Transverse colon (tissue), 4 donors: ENCODE data around the gene NAT10. TPM values are rescaled to one million over a fixed set of nuclear protein-coding genes. Genes with fewer than 3 reads are reported as not detected.

ENCODE experiments used
- DNase-seq: peaks from one replicate; pipeline ENCODE4 v3.0.0-alpha.2; 2019
- H3K27ac ChIP-seq, 4 donors: fragments of 200-600 bp; sonication (generic); 2 replicates each; pipeline ENCODE4 v1.5.1; 2016 to 2018; ENCODE audit warnings: inconsistent platforms in 4 of 4
- H3K27me3 ChIP-seq: fragments of 200-600 bp; sonication (generic); 2 replicates; pipeline ENCODE4 v1.5.1; 2017; ENCODE audit warnings: inconsistent platforms
- H3K36me3 ChIP-seq, 4 donors: fragments of 200-600 bp; sonication (generic); 2 replicates each; pipeline ENCODE4 v1.5.1; 2017 to 2019; ENCODE audit warnings: inconsistent platforms in 4 of 4
- H3K4me1 ChIP-seq, 4 donors: fragments of 200-600 bp; sonication (generic); 2 replicates each; pipeline ENCODE4 v1.5.1; 2017 to 2020; ENCODE audit warnings: inconsistent platforms in 4 of 4
- H3K4me3 ChIP-seq, 4 donors: fragments of 200-600 bp; sonication (generic); 1 replicate in 1 of 4; 2 replicates in 3 of 4; pipeline versions ENCODE4 v1.5.1 to v1.6.1; 2017 to 2019; ENCODE audit warnings: inconsistent platforms in 4 of 4
- H3K9me3 ChIP-seq, 2 donors: fragments of 200-600 bp; sonication (generic); 2 replicates each; pipeline ENCODE4 v1.5.1; 2017 to 2019; ENCODE audit warnings: inconsistent platforms in 2 of 2
- CTCF ChIP-seq, 5 experiments: fragments of 200-600 bp in 3 of 5; fragments of 450-650 bp in 2 of 5; sonication (generic) in 3 of 5; IDR thresholded peaks; 1 replicate in 2 of 5; 2 replicates in 3 of 5; pipeline ENCODE4 v1.5.1; 2016 to 2017; ENCODE audit warnings: antibody characterized with exemption in 5 of 5, inconsistent platforms in 3 of 5, mild to moderate bottlenecking in 2 of 5, moderate library complexity in 1 of 5
- EP300 ChIP-seq: sonication (generic); formaldehyde crosslinking; IDR thresholded peaks from one replicate; pipeline ENCODE4 v1.6.1; 2017; ENCODE audit warnings: antibody characterized with exemption, low read depth
- POLR2A ChIP-seq: fragments of 450-650 bp; IDR thresholded peaks from one replicate; pipeline ENCODE4 v1.6.1; 2016; ENCODE audit warnings: antibody characterized with exemption, mild to moderate bottlenecking, moderate library complexity
- POLR2AphosphoS5 ChIP-seq, 3 donors: sonication (generic); formaldehyde crosslinking; IDR thresholded peaks; one replicate each; pipeline ENCODE4 v1.6.1; 2016; ENCODE audit warnings: antibody characterized with exemption in 3 of 3
- WGBS, 2 donors: methylation state at CpG; one replicate each; pipeline ENCODE4 v1.1.5; 2018; ENCODE audit warnings: low coverage in 1 of 2; 5-methylcytosine and 5-hydroxymethylcytosine counted together
- in situ Hi-C, 4 donors: fragments of 200-750 bp; cut with MboI; loops; one replicate each; pipeline versions ENCODE4 v1.15.0 to v1.15.1; 2017; ENCODE audit warnings: low sequenced_read_pairs in 3 of 4, low pct_ligation_motif_present in 1 of 4, low pct_unique_long_range_greater_than_20kb in 1 of 4
- intact Hi-C: fragments of 100-400 bp; cut with DNase I; formaldehyde crosslinking; loops from one replicate; pipeline ENCODE4 v1.15.1; 2023; ENCODE audit warnings: low total_unique reads
- total RNA-seq, 4 donors: library from RNA; depleted of rRNA; stranded (reverse); fragments of >200 nt; gene quantifications; one replicate each; pipeline ENCODE4 v1.1.0, GENCODE V29; 2016

Gene NAT10
- total RNA-seq, 4 donors from 2014 or later = 16.0 to 40.6 (median 26.9) TPM

DNA sequence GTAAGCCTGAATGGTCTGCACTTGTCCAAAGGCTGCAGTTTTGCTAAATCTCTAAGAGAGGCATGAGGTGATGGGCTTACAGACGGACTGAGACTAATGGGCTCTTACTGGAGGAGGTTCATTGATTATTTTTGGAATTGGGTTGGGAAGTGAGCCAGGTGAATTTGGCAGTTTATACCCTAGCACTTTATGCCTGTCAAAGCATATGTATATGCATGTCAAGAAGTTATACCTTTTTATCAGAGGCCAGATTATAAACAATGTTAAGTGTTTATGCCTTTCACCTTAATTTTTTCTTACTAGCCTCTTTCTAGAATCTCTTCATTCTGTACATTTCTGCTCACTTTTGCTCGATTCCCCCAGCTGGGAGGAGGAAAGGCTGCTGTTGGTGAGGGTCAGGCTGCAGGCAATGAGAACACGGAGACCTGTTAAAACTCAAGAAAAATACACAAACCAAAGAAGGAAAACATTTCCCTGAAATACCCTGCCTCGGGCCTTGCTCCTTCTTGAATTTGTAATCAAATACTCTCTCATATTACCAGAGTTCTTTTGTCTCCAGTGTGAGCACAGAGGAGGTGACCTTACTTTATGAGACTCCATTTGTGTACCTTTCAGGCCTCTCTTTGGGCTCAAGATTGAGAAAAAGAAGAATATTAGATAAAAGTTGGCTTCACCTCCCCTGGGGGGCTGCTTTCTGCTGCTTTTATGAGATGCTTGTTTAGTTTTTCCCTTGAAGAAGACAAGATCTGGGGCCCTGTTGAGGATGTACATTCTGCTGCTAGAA, 19.6 kb downstream of the NAT10 start:
- H3K36me3 ChIP-seq = peaks cover 0 to 70% (median 24%) of the 10 kb centered on the region in 4 donors
- H3K4me1 ChIP-seq = no peaks in the 10 kb centered on the region
- intact Hi-C loops (no loop called here), in situ Hi-C loops (no loop called here)
- H3K9me3 ChIP-seq = no peaks in the 10 kb centered on the region
- no peaks in the 10 kb centered on the region for H3K27me3 ChIP-seq
- no peak for TF ChIP-seq EP300
- TF ChIP-seq POLR2AphosphoS5 (IDR thresholded peaks at IDR 0.05) = no peak
- TF ChIP-seq POLR2A = no peak
- TF ChIP-seq CTCF (IDR thresholded peaks at IDR 0.05) = no peak
- DNase-seq = no peak
- no peak overlapping the region for H3K27ac ChIP-seq
- 67 to 73% methylated on average over 4 of the region's 4 CpGs for WGBS, 2 donors
- no peak overlapping the region for H3K4me3 ChIP-seq

DNA sequence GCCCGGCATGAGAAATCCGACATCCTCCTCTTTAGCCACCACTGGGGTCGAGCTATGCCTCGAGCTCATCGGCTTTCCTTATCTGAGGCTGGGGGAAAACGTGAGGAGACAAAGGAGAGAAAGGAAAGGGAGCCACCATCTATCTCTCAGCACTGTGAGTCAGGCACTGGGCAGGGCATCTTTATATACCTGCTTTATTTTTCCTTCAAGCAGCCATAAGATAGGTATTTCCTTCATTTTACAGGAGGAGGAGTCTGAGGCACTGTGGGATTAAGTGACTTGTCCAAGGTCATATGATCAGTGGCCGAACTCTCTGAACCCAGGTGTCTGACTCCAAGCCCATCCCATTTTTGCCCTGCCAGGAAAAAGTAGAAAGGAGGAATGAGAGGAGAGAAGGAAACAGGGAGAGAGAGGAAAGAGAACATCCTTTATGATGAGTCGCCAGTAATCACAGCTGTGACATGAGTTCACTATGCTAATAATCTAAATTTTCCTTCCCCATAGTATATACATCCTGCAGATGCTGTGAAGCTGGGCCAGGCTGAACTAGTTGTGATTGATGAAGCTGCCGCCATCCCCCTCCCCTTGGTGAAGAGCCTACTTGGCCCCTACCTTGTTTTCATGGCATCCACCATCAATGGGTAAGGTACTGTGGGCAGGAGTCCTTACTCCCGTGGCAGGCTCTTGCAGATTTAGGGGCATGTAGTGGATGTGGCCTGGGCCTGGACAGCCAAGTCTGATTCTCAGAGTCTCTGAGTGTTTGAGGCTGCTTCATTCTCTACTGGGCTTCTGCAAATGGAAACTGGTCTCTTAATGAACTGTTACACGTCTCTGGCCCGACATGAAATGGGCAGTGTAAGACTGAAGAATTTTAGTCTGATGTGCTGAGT, 21.8 kb downstream of the NAT10 start:
- no peaks in the 10 kb centered on the region for H3K27me3 ChIP-seq
- H3K4me3 ChIP-seq = no peak overlapping the region
- no peak overlapping the region for H3K27ac ChIP-seq
- DNase-seq = no peak
- no peaks in the 10 kb centered on the region for H3K4me1 ChIP-seq
- intact Hi-C loops (no loop called here), in situ Hi-C loops (no loop called here)
- peaks cover 0 to 82% (median 24%) of the 10 kb centered on the region in 4 donors for H3K36me3 ChIP-seq
- TF ChIP-seq POLR2A (no peak), POLR2AphosphoS5 (IDR thresholded peaks at IDR 0.05) (no peak), EP300 (no peak), CTCF (IDR thresholded peaks at IDR 0.05) (no peak)
- 93% methylated on average over 3 to 12 of the region's 12 CpGs for WGBS, 2 donors
- no peaks in the 10 kb centered on the region for H3K9me3 ChIP-seq

GRCh38 chr11:34128824-34129223, 23.4 kb downstream of the NAT10 start:
- Histone ChIP-seq H3K4me3 (no peak overlapping the region), H3K27ac (no peak overlapping the region), H3K36me3 (peaks cover 0 to 81% (median 20%) of the 10 kb centered on the region in 4 donors), H3K4me1 (no peaks in the 10 kb centered on the region), H3K27me3 (no peaks in the 10 kb centered on the region), H3K9me3 (no peaks in the 10 kb centered on the region)
- intact Hi-C loops (no loop called here), in situ Hi-C loops (no loop called here)
- no peak for TF ChIP-seq POLR2AphosphoS5 (IDR thresholded peaks at IDR 0.05)
- no peak for TF ChIP-seq CTCF (IDR thresholded peaks at IDR 0.05)
- TF ChIP-seq POLR2A = no peak
- no peak for TF ChIP-seq EP300
- no peak for DNase-seq
- 96 to 100% methylated on average over 3 of the region's 3 CpGs for WGBS, 2 donors

DNA sequence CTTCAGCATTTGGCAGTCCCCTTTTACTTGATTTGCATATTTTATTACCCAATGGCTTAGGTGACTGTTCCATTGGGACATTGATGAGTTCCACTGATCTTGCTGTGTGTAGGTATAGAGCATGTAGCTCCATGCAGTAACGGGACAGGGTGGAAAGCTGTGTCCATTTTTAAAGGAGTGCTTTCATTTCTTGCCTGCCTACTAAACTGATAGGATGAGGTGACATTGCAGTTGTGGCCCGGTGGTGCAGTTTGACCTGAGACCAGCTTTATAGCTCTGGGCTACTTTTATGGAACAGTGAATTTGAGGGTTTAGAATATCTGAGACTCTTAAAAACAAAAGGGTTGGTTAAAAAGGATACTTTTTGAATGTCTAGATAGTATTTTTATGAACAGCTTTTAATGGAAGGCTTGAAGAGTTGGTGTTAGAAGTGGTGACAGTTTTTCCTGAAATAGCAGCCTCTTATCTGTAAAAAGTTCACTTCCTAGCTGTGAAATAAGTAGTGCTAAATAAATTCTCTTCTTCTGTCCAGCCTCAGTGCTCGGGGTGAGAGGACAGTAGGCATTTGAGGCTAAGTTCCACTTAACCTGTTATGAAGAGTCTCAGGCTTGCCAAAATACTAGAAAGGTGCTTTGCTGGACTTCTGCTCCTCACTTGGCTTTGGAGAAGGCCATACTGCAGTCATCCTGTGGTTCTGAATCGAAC, 27.0 kb downstream of the NAT10 start:
- 92 to 96% methylated on average over 4 of the region's 4 CpGs for WGBS, 2 donors
- no peaks in the 10 kb centered on the region for H3K4me1 ChIP-seq
- in situ Hi-C loops (no loop called here), intact Hi-C loops (no loop called here)
- H3K36me3 ChIP-seq = peaks cover 0 to 71% (median 22%) of the 10 kb centered on the region in 4 donors
- DNase-seq = no peak
- H3K9me3 ChIP-seq = no peaks in the 10 kb centered on the region
- H3K4me3 ChIP-seq = no peak overlapping the region
- no peak overlapping the region for H3K27ac ChIP-seq
- TF ChIP-seq POLR2A = no peak
- no peak for TF ChIP-seq CTCF (IDR thresholded peaks at IDR 0.05)
- no peak for TF ChIP-seq POLR2AphosphoS5 (IDR thresholded peaks at IDR 0.05)
- no peak for TF ChIP-seq EP300
- H3K27me3 ChIP-seq = no peaks in the 10 kb centered on the region
